NCI-H510A (cell line): Measurements from ENCODE around the gene HIVEP3.

Experiments
- DNase-seq: peaks from one replicate; lab custom pipeline; 2025; lab: John Stamatoyannopoulos, UW

HIVEP3 gene

DNA sequence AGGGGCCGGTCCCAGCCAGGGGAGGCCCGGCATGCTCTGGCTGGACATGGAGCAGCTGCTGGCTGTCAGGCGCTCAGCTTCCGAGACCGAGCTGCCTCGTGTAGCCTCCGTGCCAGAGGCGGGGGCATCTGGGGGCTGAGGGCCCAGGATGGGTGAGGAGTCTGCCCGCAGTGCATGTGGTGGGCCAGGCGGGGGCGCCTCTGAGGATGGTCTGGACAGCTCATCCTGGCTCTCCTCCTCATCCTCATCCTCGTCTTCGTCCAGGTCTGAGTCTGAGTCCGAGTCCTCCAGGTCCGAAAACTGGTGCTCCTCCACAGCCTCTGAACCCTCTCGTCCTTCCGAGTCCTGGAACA, 405.4 kb downstream of the HIVEP3 start:
- no peak for DNase-seq

DNA sequence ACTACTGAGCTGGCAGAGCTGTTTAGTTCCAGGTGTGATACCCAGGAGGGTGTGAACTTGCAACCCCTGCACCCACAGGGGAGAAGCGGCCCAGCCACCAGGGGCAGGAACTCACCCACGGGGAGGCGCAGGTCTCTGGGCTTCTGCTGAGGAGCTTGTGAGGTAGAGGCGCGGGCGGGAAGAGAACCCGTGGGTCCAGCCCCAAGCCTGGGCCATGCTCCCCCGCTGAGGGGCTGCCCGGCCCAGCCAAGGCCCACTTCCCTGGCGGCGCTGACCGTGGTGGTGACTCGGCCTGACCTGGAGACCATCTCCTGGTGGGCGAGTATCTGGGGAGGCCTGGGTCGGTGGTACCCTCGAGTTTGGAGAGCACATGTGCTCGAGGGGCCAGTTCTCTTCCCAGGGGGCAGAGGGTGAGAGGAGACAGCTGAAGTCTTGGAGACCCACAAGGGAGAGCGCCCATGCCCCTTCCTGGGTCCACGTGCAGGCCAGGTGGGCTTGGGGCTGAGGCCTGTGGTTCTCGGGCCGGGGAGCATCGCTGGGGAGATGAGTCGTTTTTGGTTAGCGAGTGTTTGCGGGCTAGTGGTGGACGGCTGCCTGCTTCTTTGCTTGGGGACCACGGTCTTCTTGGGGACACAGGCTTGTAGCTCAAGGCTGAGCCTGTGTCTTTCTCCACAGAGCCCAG, 405.9 kb downstream of the HIVEP3 start:
- no peak for DNase-seq

DNA sequence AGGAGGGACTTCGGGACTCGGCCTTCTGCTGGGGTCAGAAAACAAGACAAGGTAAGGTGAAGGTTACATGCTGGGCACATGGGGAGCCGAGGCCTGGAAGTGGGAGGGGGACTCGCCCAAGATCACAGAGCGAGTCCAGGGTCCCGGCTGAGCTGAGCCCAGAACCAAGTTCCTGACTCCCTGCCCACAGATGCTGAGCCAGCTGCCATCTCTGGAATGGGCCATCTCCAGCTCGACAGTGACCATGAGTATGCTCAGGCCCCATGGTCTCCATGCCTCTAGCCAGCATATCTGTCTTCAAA, 407.5 kb downstream of the HIVEP3 start:
- no peak for DNase-seq

DNA sequence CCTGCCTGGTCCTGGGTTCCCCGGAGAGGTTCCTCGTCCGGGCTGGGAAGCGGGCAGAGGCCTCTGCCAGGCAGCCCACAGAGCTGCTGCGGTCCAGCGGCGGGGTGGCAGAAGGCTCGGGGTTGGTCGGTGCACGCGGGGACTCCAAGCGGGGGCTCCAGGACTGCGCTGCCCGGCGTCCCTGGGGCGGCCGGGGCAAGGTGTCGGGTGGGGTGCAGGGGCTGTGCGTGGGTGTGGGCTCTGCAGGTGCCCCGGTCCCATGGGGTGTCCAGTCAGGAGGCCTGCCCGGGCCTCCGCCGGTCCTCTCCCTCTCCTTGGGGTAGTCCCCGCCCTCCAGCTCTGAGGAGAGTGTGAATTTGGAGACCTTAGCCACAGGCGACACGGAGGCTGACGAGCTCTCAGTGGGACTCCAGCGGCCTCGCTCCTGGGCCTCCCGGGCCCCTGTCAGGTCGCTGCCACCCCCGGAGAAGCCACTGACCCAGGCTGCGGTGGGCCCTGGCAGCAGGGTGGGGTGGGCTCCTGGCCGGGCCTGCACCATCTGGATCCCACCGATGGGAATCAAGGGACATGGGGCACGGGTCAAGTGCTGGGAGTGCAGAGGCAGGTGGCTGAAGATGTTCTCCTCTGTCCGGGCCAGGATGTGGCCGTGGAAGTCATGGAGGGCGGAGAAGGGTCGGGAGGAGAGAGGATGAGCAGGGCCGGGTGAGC, 408.0 kb downstream of the HIVEP3 start:
- DNase-seq = no peak

DNA sequence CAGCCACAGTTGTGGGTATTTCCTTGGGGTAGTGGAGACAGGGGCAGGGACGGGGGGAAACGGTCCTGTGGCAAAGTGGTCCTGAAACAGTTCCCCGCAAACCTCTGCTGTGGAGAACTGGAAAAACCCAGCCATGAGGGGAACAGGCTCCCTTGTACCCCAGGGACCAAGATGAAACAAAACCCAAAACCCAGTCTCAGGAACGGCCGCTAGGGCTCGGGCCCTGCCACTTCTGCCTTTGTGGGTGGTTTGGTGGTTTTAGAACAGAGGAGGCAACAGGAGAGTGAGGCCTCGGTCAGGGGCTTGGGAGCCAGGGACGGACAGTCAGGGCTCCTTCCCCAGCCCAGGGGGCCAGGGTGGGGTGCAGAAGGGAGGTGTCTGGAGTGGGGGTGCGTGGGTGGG, 409.5 kb downstream of the HIVEP3 start:
- DNase-seq = no peak

DNA sequence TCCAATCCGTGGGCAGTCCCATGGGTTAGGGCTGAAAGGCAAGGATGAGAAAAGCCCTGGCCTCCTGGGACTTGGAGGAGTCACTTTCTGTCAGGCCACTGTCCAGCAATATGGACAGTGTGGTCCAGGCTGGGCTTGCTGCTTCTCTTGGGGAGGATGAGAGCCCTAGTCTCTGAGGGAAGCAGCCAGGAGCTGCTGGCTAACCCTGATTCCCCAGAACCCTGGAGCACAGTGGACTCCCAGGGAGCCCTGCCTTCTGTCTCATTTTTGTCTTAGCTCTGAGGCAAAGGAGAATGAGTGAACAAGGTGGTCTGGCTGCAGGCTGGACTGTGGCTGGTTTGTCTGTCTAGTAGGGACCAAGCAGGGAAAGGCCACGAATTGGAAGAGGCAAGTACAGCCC, 410.4 kb downstream of the HIVEP3 start:
- DNase-seq = no peak

DNA sequence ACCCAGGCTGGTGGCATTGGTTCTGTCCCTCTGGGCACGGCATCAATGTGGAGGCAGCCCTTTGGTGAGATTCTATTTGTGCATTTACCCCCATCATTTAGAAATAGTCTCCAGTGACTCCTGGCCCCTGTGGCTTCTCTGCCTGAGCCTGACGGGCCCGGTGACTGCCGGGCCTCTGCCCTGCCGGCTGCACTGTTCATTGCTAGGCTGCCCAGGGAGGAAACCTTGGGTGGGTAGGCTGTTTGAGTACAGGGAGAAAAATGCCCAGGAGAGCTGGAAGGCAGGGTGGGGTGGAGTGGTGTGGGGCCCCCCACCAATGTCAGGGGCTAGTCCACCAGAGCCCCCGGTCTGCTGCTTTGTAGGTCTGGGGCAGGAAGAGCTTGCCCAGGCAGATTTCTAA, 410.9 kb downstream of the HIVEP3 start:
- DNase-seq = no peak

DNA sequence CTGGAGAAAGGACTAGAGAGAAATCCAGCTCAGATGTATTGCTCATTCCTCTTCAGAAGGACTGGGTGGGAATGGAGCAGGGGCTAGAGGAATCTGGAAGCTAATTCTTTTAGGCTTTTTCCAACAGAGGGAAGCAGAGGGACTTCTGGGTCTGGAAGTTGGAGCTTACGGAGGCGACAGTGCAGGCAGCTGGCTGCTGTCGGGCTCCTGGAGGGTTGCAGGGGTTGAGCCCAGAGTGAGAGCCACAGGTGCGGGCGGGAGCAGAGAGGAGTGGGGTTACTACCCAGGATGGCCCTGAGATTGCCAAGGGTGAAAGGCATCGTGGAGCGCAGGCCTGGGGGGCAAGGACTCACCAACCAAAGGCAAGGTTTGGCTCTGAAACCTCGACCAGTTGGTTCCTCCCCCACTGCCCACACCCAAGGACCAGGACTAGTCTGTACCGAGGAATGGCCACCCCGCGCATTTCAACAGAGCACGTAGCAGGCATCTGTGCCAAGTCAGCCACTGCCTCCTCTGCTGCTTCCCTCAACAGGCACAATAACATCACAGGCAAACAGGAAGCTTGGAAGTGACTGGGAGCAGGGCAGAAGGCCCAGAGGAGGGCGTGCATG, 411.5 kb downstream of the HIVEP3 start:
- no peak for DNase-seq

DNA sequence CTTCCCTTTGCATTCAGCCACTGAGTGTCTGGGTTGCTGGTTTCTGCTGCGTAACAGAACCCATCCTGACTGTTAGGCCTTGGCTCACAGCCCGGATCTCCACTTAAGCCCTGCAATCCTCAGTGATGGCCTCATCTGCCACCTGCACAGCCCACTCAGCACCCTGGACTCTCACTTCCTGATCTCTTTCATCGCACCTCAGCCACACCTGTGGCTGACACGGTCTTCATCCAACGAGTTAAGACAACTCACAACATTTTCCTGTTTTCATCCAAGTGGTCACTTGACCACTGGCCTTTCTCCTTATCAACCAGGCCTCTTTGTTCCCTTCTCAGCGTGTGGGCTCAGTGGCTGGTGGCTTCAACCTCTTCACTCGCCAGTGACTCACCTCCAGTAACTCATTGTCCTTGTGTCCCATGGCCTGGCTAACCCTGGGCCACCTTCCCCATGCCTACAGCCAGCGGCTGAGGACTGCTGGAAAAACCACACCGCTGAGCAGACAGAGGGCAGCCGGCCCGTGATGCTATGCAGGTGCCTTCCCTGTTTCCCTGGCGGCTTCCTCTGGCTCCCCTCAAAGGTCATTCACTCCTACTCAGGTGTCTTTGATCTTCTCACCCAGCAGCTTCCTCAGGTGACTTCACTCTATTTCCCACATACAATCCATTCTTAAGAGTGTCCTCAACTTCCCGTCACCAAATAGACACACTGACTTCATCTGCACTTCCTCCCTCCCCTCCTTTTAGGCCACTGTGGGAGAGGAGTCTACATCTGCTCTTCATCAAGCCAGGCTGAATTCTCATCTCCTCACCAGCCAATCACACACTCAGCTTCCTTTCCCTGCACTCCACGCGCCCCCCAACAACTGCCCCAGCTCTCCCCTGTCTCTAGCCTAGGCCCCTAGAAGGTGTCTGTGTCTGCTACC, 414.3 kb downstream of the HIVEP3 start:
- peak; percentile 99 for DNase-seq

DNA sequence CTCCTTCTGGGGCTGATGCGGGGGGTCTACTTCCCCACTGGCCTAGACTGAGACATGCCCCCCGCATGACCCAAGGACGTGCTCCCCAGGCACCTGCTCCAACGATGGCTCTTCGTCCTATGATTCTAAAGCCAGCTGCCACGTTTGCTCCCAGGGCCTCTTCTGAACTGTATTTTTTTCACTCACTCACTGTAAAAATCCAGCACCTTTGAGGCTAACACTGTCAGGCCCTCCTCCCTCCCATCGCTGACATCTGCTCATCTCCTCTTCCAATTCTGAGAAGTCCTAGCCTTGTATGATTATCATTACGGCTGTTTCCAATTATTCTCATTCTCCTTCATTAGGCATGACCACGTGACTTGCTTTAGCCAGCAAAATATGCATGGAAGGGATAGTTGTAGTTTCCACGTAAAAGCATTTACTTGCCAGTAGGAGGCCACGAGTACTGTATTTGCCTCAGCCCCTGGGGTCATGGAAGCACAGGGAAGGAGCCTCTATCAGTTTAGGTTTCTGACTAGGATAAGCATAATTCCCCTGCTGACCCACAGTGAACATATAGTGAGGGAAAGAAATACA, 415.1 kb downstream of the HIVEP3 start:
- DNase-seq = no peak

DNA sequence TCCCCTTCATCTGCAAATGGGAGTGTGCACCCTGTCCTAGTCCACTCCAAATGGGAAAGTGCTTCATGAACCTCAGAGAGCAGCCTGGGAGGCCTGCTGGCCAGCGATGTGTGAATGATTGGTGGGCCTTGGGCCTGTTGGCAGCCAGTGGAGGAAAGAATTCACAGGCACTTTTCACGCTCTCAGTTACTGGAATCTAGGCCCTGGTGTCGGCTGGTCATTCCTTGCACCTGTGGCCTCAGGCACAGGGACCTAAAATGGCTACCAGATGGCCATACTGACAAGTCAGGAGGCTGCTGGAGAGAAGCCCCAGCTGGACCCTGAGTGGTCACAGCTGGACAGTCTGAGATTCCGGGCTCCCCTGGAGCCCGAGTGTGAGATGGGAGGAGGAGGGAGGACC, 415.8 kb downstream of the HIVEP3 start:
- DNase-seq = no peak

DNA sequence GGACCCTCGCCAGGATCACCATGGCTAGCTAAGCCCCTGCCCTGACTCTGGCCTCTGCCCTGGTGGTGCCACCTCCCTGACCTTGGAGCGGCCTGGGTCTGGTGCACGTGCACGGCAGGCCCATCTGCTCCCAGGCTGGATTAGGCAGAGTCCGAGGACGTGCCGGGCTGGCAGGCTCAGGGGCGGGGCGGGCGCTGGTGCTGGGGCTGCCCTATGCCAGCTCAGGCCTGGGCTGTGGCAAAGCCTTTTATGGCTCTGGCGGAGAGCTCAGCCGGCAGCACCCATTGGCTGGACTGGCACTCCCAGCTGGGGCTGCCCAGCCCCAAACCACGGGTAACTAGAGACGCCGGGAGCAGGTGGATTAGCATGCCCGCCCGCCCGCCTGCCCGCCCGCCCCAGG, 417.1 kb downstream of the HIVEP3 start:
- peak; percentile 99 for DNase-seq

DNA sequence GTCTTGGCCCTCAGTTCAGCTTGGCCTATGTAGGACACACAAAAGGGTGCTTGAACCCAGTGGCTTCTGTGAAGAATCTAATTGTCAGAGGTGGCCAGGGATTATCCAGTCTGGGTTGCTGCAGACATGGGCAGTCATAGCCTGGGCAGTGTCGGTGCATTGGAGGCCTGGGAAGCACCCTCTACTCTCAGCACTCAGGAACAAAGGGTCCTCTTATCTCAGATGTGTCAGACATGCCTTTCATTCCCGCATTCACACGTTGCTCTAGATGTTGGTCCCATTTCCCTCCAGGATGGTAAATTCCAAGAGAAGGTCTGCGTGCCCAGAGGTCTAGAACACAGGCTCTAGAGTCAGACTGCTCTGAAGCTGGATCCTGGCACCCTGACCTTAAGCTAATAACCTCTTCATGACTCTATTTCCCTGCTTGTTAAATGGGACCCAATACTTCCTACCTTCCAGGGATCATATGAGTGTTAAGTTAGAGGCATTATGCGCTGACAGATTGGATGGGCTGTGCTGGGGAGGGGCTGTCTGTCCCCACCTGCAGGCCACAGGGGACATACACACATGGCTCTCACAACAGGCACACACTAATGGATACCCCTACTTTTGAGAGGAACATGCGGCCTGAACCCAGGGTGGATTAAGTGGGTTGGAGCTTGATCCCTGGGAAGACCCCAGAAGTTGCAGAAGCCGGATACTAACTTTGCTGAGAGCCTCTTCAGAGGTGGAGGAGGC, 417.8 kb downstream of the HIVEP3 start:
- DNase-seq = no peak

DNA sequence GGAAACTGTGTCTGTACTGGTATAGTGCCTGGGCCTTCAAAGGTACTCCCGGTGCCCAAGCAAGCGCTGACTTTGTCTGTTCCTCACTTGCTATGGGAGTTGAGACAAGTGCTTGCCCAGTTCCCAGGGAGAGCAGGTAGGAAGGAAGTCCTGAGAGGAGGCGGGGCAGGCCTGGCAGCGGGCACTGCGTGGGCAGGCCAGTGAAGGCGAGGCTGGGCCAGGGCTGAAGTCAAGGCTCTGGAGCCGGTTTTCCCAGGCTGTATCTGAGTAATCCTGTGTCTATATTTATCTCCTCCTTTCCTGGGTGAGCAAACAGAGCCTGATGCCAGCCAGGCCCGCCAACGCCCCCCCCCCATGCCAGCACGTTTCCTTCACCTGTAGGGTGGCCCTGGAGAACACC, 418.3 kb downstream of the HIVEP3 start:
- peak; percentile 94 for DNase-seq

DNA sequence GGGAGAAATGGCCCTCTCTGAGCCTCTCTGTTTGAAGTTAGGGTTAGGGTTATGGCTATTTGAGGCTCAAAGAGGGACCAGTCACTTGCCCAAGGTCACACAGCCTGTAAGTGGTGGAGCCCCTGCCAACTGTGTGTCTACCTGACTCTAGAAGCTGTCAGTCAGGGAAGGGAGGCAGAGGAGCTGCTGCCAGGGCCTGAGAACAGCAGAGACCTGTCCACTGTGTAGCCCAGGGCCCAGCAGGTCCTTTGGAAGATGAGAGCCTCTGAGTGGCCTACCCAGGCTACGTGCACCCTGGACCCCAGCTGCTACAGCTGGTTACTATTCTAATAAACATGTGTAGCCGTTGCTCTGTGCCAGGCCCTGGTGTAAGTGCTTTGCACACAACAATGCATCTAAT, 419.1 kb downstream of the HIVEP3 start:
- peak; percentile 56 for DNase-seq

DNA sequence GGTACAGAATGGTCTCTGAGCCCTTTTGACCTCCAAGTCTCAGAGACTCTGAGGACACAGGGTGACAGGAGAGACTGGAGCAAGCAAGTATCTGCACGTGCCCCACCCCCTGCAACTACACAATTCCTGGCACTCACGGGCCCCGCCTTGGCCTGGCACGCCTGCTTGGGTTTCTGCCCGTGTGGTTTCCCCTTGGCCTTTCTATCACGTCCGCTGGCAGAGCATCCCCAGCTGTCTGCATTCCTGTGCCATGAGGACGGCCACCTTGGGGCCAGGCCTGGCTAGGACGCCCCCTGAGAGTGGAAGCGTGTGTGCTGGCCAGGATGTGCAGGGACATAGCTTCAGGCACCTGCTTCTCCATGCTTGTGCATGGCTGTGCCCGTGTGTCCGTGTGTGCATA, 419.9 kb downstream of the HIVEP3 start:
- DNase-seq = peak; percentile 54

DNA sequence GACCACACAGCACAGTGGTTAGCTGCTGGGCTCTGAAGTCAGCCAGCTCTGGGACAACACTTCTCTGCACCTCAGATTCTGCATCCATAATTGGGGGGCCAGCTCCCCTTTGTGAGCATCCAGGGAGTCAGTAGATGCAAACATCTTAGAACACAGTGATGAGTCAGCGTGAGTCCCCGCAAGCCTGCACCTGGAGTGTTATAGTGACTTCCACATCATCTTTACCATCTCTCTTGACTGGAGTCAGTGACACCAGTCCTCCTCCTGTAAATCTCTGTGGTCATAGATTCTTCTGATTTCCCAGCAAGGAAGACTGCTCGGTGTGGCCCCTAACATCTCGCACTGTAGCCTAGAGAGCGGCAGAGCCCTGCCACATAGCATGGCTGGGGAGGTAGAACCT, 420.3 kb downstream of the HIVEP3 start:
- DNase-seq = no peak

DNA sequence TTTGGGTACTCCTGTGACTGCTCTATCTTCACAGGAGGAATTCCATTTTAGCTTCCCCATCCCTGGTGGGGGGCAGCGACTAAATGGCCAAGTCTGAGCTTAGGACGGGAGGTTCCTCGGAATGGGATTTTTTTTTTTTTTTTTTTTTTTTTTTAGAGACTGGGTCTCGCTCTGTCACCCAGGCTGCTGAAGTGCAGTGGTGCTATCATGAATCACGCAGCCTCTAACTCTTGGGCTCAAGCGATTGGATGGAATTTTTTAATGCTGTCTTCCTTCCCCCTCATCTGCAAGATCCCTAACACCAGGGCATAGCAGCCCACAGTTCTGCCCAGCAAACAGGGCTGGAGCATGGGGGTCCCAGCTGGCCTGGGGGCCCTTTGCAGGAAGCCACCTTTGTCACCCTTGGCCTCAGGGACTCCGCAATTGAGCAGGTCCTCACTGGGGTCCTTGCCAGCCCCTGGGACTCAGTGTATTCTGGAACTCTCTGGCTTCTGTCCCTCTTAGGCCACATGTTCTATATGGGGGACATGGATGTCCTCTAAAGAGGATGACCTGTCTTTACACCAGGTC, 421.2 kb downstream of the HIVEP3 start:
- no peak for DNase-seq

DNA sequence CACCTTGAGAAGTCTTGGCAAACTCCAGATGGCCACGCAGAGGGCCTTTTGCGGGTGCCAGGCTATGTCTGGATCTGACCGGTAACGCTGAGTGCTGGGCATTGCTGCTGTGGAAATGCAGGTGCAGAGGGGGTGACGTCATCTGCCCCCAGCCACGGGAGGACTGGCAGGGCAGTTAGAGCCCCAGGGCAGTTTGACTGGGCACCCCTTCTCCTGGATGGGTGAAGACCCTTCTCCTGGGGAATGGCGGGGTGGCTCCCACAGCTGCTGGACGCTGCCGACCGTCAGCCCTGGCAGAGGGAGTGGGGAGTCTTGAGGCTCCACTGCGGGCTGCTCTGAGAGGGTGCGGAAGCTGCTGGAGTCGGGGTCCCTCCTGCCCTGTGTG, 421.7 kb downstream of the HIVEP3 start:
- no peak for DNase-seq

DNA sequence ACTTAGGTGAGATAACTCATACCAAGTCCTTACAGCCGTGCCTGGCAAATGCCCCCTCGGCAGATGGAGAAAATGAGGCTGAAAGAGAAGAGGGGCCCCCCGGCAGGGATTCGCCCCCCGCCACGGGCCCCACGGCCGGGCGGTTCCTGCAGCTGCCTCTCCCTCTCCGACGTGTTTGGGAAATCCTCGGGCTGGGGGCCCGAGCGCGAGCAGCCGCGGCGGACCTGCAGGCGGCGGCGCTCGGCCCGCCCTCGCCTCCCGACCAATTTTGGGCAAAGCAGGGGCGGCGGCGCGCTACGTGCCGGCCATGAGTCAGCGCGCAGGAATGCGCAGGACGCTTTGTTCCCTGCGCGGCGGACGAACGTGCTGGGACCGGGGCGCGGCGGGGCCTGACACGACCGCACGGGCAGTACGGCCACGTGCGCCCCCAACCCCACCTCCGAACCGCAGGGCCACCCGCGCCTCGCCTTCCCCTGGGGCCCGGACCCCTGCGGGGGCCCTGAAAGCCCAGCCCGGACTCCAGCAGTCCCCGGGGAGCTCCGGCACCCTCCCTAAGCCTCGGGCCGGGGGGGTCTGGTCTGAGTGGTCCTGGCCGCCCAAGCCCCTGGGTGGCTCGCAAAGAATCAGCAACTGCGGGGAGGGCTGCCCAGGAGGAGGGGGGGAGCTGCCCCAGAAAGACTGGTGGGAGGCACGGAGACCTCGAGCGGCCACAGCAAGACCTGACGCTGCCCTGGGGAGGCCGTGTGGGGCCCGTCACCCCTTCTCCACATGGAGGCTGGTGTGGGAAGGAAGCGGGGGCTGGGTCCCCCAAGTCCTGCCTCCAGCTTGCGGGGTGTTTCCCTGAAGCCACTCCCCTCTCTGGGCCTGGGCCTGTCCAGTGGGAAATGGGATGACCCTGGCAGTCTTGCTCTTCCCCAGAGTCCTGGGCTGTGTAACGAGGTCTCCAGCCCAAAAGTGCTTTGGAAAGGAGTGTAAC, 422.4 kb downstream of the HIVEP3 start:
- DNase-seq = peak; percentile 40
